ENCODE measurements around the gene AUTS2. TPM values are rescaled to one million over a fixed set of nuclear protein-coding genes. Genes with fewer than 3 reads are reported as not detected.

The AUTS2 gene
- total RNA-seq, 2 experiments from 2014 or later: 15.2 to 16.3 TPM

DNA sequence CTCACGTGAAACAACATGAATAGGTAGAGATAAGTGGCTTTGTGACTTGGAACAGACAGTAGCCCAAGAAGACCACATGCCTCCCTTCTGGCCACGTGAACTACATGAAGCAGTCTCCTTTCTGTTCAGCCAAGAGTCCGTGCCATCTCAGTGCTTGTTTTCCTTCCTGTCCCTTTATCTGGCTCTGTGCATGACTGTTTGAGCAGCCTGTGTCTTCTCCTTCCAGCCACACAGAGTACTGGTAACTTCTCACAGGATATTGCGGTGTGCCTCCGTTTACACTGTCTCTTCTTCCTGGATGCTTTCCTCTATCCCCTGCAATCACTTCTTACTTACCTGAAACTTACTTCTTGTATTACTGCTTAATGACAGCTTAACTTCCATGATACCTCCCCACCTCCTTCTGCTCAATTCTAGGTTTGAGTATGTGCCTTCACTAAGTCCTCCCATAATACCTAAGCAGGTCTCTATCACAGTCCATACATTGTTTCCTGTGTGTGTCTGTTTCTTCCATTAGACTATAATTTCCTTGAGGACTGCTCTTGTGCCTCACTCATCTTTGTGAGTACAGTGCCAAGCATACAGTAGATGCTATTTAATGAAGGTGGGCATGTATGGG is 748.7 kb downstream of the AUTS2 start:
- H3K27ac Mint-ChIP-seq: peak overlapping the region; percentile 0
- no peaks in the 10 kb centered on the region for H3K36me3 Mint-ChIP-seq (ENCODE audit: low read depth)
- H3K4me3 Mint-ChIP-seq: no peak overlapping the region

GRCh38 chr7:70347463-70348254 is 749.4 kb downstream of the AUTS2 start:
- ATAC-seq (no peak), DNase-seq (no peak)
- H3K4me3 Mint-ChIP-seq: no peak overlapping the region
- H3K4me1 Mint-ChIP-seq (ENCODE audit: low read depth): peaks cover 20% of the 10 kb centered on the region
- H3K36me3 Mint-ChIP-seq (ENCODE audit: low read depth): no peaks in the 10 kb centered on the region
- CTCF ChIA-PET: no interaction called here
- peak overlapping the region; percentile 22 for H3K27ac Mint-ChIP-seq
- no peaks in the 10 kb centered on the region for H3K9me3 Mint-ChIP-seq (ENCODE audit: insufficient read depth)
- POLR2A ChIA-PET: no interaction called here
- peaks cover 13% of the 10 kb centered on the region for H3K27me3 Mint-ChIP-seq (ENCODE audit: low read depth)

More for the DNA sequence above, 748.7 kb downstream of the AUTS2 start:
- CTCF ChIA-PET: no interaction called here
- peak; percentile 23 for DNase-seq
- POLR2A ChIA-PET: no interaction called here
- no peaks in the 10 kb centered on the region for H3K9me3 Mint-ChIP-seq (ENCODE audit: insufficient read depth)
- peak; percentile 55 for ATAC-seq
- peaks cover 14% of the 10 kb centered on the region for H3K27me3 Mint-ChIP-seq (ENCODE audit: low read depth)
- peaks cover 20% of the 10 kb centered on the region for H3K4me1 Mint-ChIP-seq (ENCODE audit: low read depth)

DNA sequence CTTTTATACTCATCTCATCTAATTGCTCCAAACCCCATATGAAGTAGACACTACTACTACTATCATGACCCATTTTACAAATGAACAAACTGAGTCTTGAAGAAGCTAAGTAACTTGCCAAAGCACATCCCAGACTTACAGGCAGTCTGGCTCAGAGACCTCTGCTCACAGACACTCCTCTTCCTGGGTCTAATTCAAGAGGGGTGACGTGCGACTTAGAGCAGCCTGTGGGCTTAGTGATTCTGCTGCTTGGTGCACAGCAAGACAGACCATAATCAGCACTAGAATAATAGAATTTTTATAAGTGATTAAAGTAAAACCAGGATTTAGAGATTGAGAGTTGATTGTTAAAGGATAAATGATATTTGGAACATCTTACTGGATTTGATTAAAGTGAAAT is 750.8 kb downstream of the AUTS2 start:
- POLR2A ChIA-PET: no interaction called here
- H3K9me3 Mint-ChIP-seq (ENCODE audit: insufficient read depth): no peaks in the 10 kb centered on the region
- peaks cover 10% of the 10 kb centered on the region for H3K27me3 Mint-ChIP-seq (ENCODE audit: low read depth)
- H3K27ac Mint-ChIP-seq: no peak overlapping the region
- H3K4me3 Mint-ChIP-seq: no peak overlapping the region
- ATAC-seq: no peak
- no peaks in the 10 kb centered on the region for H3K36me3 Mint-ChIP-seq (ENCODE audit: low read depth)
- CTCF ChIA-PET: no interaction called here
- DNase-seq: no peak
- H3K4me1 Mint-ChIP-seq (ENCODE audit: low read depth): peaks cover 22% of the 10 kb centered on the region

- ATAC-seq (no peak), DNase-seq (no peak)
- no peak overlapping the region for H3K27ac Mint-ChIP-seq
- no peak overlapping the region for H3K4me3 Mint-ChIP-seq
- H3K27me3 Mint-ChIP-seq (ENCODE audit: low read depth): peaks cover 8% of the 10 kb centered on the region
- ChIA-PET POLR2A (no interaction called here), CTCF (no interaction called here)
- H3K9me3 Mint-ChIP-seq (ENCODE audit: insufficient read depth): no peaks in the 10 kb centered on the region
- peaks cover 29% of the 10 kb centered on the region for H3K4me1 Mint-ChIP-seq (ENCODE audit: low read depth)
- no peaks in the 10 kb centered on the region for H3K36me3 Mint-ChIP-seq (ENCODE audit: low read depth)
Observed at GRCh38 chr7:70349819-70350218, 751.5 kb downstream of the AUTS2 start.

GRCh38 chr7:70352088-70352487 is 753.8 kb downstream of the AUTS2 start:
- no peak for DNase-seq
- Mint-ChIP-seq H3K27ac (no peak overlapping the region), H3K36me3 (ENCODE audit: low read depth) (no peaks in the 10 kb centered on the region), H3K4me3 (no peak overlapping the region), H3K27me3 (ENCODE audit: low read depth) (peaks cover 3% of the 10 kb centered on the region), H3K9me3 (ENCODE audit: insufficient read depth) (no peaks in the 10 kb centered on the region), H3K4me1 (ENCODE audit: low read depth) (peaks cover 20% of the 10 kb centered on the region)
- no peak for ATAC-seq
- CTCF ChIA-PET: no interaction called here
- POLR2A ChIA-PET: no interaction called here

DNA sequence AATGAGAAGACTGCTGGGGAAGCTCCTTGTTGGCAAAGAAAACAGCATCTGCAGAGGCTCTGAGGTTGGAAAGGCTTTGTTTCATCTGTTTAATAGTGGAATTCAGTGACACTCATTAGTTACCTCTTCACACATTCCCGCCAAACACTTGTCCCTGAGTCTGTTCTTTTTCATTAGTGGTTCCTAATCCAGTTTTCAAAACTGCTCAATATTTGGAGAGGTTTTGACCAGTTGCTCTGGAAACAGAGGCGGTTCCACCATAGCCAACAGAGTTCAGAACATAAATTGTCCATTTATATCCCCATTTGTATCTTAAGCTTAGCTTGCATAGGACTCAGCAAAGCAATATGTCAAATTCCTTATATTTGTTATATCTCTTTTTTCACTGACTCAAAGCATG is 754.6 kb downstream of the AUTS2 start:
- DNase-seq: no peak
- H3K36me3 Mint-ChIP-seq (ENCODE audit: low read depth): no peaks in the 10 kb centered on the region
- ChIA-PET CTCF (interaction anchor here (0.6 kb wide), 1 partner anchor 73 kb away, joined by 4 read pairs; no protein-coding TSS in a partner anchor), POLR2A (no interaction called here)
- H3K27ac Mint-ChIP-seq: no peak overlapping the region
- H3K4me3 Mint-ChIP-seq: no peak overlapping the region
- no peaks in the 10 kb centered on the region for H3K9me3 Mint-ChIP-seq (ENCODE audit: insufficient read depth)
- ATAC-seq: no peak
- H3K27me3 Mint-ChIP-seq (ENCODE audit: low read depth): peaks cover 3% of the 10 kb centered on the region
- peaks cover 12% of the 10 kb centered on the region for H3K4me1 Mint-ChIP-seq (ENCODE audit: low read depth)

- ATAC-seq (no peak), DNase-seq (no peak)
- Mint-ChIP-seq H3K27me3 (ENCODE audit: low read depth) (peaks cover 3% of the 10 kb centered on the region), H3K4me3 (no peak overlapping the region), H3K9me3 (ENCODE audit: insufficient read depth) (no peaks in the 10 kb centered on the region), H3K27ac (no peak overlapping the region), H3K36me3 (ENCODE audit: low read depth) (no peaks in the 10 kb centered on the region), H3K4me1 (ENCODE audit: low read depth) (peaks cover 10% of the 10 kb centered on the region)
- ChIA-PET POLR2A (no interaction called here), CTCF (interaction anchor here (0.6 kb wide), 1 partner anchor 73 kb away, joined by 4 read pairs; no protein-coding TSS in a partner anchor)
Observed at GRCh38 chr7:70353330-70353945, 755.2 kb downstream of the AUTS2 start.

GRCh38 chr7:70353946-70354335 is 755.7 kb downstream of the AUTS2 start:
- Mint-ChIP-seq H3K4me3 (no peak overlapping the region), H3K36me3 (ENCODE audit: low read depth) (no peaks in the 10 kb centered on the region), H3K27me3 (ENCODE audit: low read depth) (peaks cover 3% of the 10 kb centered on the region), H3K27ac (no peak overlapping the region), H3K9me3 (ENCODE audit: insufficient read depth) (no peaks in the 10 kb centered on the region), H3K4me1 (ENCODE audit: low read depth) (peaks cover 10% of the 10 kb centered on the region)
- POLR2A ChIA-PET: no interaction called here
- CTCF ChIA-PET: no interaction called here
- no peak for DNase-seq
- ATAC-seq: no peak

GRCh38 chr7:70354409-70355169 is 756.3 kb downstream of the AUTS2 start:
- Mint-ChIP-seq H3K36me3 (ENCODE audit: low read depth) (no peaks in the 10 kb centered on the region), H3K27me3 (ENCODE audit: low read depth) (peaks cover 3% of the 10 kb centered on the region), H3K4me3 (no peak overlapping the region), H3K27ac (peak overlapping the region; percentile 40), H3K9me3 (ENCODE audit: insufficient read depth) (no peaks in the 10 kb centered on the region), H3K4me1 (ENCODE audit: low read depth) (peaks cover 10% of the 10 kb centered on the region)
- POLR2A ChIA-PET: no interaction called here
- ATAC-seq: peak; percentile 47
- DNase-seq: no peak
- CTCF ChIA-PET: no interaction called here

DNA sequence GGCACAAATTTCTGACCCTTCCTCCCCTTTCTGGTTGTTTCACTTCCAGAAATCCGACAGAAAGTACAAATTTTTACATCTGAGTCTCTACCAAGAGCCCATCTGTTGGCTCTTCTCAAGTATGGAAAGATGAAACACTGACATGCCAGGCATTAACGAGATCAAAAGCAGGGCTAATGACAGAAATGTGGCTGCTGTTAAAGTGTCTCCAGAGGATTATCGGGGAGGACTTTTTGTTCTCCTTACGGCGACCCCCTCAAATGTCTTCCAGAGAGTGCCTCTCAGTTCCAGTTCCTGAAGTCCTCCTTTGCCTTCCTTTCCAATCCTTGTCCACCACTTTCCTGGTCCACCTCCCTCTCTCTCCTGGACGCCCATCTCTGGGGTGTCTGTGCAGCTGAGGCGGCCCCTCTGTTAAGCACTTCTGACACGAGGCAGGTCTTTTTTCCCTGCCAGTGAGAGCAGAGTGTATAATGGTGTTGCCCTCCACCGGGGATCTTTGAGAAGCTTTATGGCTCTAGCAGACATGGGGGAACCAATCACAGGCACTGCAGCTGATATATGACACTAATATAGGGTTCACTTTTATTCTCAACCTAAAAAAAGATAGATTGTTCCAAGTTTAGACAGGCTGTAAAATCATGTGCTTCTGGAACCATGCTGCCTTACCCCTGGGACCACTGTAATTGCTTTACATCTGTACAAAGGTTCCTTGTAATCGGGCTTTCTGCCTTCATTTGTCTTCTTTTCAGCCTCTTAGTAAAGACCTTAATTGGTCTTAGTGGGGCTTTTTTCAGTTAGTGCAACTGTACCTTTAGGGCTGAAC is 757.1 kb downstream of the AUTS2 start:
- ChIA-PET CTCF (no interaction called here), POLR2A (no interaction called here)
- H3K9me3 Mint-ChIP-seq (ENCODE audit: insufficient read depth): no peaks in the 10 kb centered on the region
- peaks cover 10% of the 10 kb centered on the region for H3K4me1 Mint-ChIP-seq (ENCODE audit: low read depth)
- H3K4me3 Mint-ChIP-seq: no peak overlapping the region
- ATAC-seq (no peak), DNase-seq (no peak)
- peaks cover 3% of the 10 kb centered on the region for H3K27me3 Mint-ChIP-seq (ENCODE audit: low read depth)
- H3K27ac Mint-ChIP-seq: no peak overlapping the region
- H3K36me3 Mint-ChIP-seq (ENCODE audit: low read depth): no peaks in the 10 kb centered on the region

DNA sequence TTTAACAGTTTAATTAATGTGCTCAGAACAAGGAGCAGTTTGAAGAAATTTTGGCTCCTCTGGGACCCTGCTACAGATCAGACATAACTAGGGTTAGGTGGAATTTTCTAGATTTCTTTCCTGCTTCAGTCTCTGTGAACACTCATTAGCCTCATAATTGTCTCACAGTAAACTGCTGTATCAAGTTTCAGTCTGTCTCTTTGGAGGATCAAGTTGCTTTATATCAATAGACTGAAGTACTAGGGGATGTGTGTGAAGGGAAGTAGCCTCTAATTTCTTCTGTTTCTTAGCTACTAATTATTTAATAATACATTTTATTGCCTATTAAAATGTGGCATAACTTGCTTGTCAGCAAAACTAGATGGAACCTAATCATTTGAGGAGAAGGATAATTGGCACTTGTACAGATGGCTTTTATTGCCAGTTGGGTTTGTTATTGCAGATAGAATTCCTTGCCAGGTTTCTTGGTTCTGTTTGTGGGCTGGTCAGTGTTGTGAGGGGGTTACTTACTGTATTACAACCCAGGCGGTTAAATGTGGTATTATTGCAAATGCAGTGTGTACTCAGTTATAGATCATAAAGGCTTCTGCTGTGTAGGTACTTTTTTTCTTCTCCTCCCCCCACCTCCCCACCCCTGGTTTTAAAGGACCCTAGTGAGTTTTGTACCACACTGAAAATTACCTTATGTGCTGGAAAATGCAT is 758.0 kb downstream of the AUTS2 start:
- CTCF ChIA-PET: no interaction called here
- DNase-seq (no peak), ATAC-seq (no peak)
- Mint-ChIP-seq H3K4me1 (ENCODE audit: low read depth) (peaks cover 10% of the 10 kb centered on the region), H3K27me3 (ENCODE audit: low read depth) (peaks cover 3% of the 10 kb centered on the region), H3K36me3 (ENCODE audit: low read depth) (no peaks in the 10 kb centered on the region), H3K27ac (no peak overlapping the region), H3K4me3 (no peak overlapping the region), H3K9me3 (ENCODE audit: insufficient read depth) (no peaks in the 10 kb centered on the region)
- POLR2A ChIA-PET: no interaction called here

Data from activated CD8-positive, alpha-beta T cell treated with anti-CD3 and anti-CD28 coated beads, Interleukin-2, amount 10 ng/mL, durations not matched to agents 7 days and 5 days (primary cell).